ES-I3 (cell line): ENCODE results near the gene HAGHL.
A peak's percentile ranks its signal among the peaks of the same experiment; 100 is the strongest.

ENCODE experiments used
- H3K36me3 ChIP-seq: 2 replicates; pipeline ENCODE4 v1.6.1; 2013; ENCODE audit warnings: mild to moderate bottlenecking, low read length, control low read depth, moderate library complexity; ENCODE audit not compliant: insufficient read depth
- H3K4me1 ChIP-seq: 2 replicates; pipeline ENCODE4 v1.6.1; 2013; ENCODE audit warnings: mild to moderate bottlenecking, control low read depth, low read length; ENCODE audit not compliant: insufficient read depth
- H3K9ac ChIP-seq: 2 replicates; pipeline ENCODE4 v1.6.1; 2013; ENCODE audit warnings: low read depth, mild to moderate bottlenecking, low read length, moderate library complexity
- H3K9me3 ChIP-seq: 2 replicates; pipeline ENCODE4 v1.6.1; 2013; ENCODE audit warnings: mild to moderate bottlenecking, low read length, moderate library complexity; ENCODE audit not compliant: control insufficient read depth, insufficient read depth

HAGHL gene

DNA sequence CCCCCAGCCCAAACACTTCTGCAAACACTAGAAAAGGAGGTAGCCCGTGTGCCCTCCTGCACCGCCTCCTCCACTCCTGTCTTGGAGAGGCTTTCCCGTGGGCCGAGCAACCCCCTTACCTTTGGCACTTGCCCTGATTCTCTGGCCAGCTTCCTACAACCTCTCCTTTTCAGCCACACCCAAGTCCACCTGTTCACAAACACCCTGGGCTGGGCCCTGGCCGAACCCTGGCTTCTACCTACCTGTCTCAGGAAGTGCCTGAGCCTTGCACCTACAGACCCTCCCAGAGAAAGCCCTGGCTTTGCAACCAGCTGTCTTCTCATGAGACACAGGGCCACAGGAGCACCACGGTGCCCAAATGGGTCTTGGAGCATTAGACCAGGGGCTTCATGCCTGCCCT lies 8.0 kb upstream of the HAGHL start:
- H3K9me3 ChIP-seq, result no peaks in the 10 kb centered on the region
- H3K9ac ChIP-seq, result no peak overlapping the region
- peaks cover 4% of the 10 kb centered on the region; the same call in 1 of the 2 replicates for H3K4me1 ChIP-seq

DNA sequence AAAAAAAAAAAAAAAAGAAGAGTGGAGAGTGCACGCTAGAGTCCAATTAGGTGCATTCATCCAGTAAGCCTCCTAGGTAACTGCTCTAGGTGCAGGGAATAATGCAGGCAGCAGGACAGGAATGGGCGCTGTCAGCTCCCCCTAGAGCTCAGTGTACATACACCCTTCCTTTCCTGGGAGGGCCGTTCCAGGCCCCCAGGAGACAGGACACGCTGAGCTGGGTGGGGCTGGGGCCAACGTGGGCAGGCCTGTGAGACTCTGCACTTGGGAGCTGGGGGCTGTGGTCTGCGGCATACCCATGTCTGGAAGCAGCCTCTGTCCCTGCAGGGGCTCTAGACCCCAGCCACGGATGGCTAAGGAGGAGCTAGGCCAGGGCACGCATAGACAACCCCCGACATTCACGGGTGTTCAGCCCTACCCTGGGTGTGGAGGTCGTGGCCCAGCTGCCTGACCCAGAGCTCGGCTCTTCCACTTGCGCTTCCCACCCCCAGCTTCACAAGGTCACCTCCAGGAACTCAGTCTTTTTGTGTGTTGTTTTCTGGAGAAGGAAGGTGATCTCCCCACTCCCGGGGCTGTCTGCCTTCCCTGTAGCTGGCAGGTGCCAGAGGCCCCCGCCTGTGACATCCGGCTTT lies 7.0 kb upstream of the HAGHL start:
- Histone ChIP-seq H3K9ac (peak overlapping the region; percentile 85; the same call in 1 of the 2 replicates), H3K36me3 (no peaks in the 10 kb centered on the region), H3K4me1 (peaks cover 4% of the 10 kb centered on the region; the same call in 1 of the 2 replicates), H3K9me3 (no peaks in the 10 kb centered on the region)

More for the DNA sequence above, 8.0 kb upstream of the HAGHL start:
- H3K36me3 ChIP-seq, result no peaks in the 10 kb centered on the region

DNA sequence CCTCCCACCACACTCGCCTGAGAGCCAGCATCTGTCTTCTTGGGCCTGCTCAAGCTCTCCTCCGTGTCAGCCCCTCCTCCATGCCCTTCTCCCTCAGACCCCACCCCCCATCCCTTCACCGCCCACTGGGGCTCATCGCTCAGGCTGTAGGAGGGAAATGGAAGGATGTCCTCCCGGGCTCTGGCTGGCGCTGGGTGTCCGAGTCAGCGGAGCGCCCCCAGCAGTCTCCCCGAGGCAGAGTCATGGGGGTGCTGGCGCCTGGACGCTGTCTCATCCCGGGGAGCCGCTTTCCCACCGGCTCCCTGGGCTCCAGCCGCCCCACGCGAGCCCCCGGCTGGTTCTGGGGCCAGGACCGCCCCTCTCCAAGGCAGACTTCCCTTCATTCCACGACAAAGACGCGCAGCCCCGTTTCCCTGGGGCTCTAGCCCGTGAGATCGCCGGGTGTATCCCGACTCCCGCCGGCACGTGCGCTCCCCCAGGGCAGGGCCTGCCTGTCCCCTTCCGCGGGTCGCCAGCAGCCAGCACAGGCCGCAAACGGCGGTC lies 6.4 kb upstream of the HAGHL start:
- no peaks in the 10 kb centered on the region for H3K36me3 ChIP-seq
- H3K4me1 ChIP-seq, result peaks cover 4% of the 10 kb centered on the region; the same call in 1 of the 2 replicates
- H3K9me3 ChIP-seq, result no peaks in the 10 kb centered on the region
- peak overlapping the region; percentile 85 for H3K9ac ChIP-seq

DNA sequence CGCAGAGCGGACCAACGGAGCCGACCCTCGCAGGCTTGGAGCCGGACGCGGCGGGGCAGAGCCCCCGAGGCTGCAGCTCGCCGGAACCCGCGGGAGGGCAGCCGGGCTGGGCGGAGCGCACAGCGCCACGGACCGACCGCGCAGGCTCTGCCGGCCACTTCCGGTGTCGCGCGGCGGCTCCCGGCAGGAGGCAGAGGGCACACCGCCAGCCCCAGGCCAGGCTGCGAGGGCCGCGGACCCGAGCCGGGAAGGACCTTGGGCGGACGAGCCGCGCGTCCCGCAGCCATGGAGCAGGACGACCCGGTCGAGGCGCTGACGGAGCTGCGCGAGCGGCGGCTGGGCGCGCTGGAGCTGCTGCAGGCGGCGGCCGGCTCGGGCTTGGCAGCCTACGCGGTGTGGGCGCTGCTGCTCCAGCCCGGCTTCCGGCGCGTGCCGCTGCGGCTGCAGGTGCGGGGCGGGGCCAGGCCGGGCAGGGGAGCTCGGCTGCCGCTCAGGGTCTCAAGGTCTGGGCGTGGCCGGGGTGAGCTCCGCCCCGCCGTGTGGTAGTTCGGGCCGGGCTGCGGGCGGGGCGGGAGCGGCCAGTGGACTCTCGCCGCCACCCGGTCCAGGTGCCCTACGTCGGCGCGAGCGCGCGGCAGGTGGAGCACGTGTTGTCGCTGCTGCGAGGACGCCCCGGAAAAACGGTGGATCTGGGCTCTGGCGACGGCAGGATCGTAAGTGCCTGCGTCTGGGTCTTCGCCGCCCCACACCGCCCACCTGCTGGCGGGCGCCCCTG lies 5.7 kb upstream of the HAGHL start, which contains the start of gene ANTKMT:
TSS of gene ANTKMT (plus strand) at position 157 of the 775 bp plus-strand sequence. CDS start at position 286, 129 bp downstream.
- Histone ChIP-seq H3K4me1 (peaks cover 4% of the 10 kb centered on the region; the same call in 1 of the 2 replicates), H3K9ac (peak within 1 kb of the TSS; percentile 85), H3K9me3 (no peaks in the 10 kb centered on the region), H3K36me3 (no peaks in the 10 kb centered on the region)

DNA sequence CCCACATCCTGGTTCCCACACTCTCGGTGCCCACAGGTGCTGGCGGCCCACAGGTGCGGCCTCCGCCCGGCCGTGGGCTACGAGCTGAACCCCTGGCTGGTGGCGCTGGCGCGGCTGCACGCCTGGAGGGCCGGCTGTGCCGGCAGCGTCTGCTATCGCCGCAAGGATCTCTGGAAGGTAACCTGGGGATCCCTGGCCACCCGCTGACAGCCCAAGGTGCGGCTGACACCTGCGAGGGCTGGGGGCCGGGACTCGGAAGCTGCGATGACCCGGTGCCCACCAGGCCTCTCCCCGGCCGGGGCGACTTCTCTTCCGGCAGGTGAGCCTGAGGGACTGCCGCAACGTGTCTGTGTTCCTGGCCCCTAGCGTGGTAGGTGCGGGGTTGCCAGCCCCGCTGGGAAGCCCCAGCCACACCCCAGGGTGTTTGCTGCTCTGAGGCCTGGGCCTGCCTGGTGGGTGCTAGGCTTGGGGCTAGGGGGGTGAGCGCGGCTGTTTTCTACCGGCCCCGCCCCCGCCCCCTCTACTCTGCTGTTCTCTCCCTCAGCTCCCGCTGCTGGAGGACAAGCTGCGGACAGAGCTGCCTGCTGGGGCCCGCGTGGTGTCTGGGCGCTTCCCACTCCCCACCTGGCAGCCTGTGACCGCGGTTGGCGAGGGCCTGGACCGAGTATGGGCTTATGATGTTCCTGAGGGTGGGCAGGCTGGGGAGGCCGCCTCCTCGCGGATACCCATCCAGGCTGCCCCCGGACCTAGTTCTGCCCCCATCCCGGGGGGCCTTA lies 5.0 kb upstream of the HAGHL start:
- no peaks in the 10 kb centered on the region for H3K9me3 ChIP-seq
- H3K4me1 ChIP-seq, result peaks cover 4% of the 10 kb centered on the region; the same call in 1 of the 2 replicates
- no peak overlapping the region; the same call in 1 of the 2 replicates for H3K9ac ChIP-seq
- H3K36me3 ChIP-seq, result no peaks in the 10 kb centered on the region

DNA sequence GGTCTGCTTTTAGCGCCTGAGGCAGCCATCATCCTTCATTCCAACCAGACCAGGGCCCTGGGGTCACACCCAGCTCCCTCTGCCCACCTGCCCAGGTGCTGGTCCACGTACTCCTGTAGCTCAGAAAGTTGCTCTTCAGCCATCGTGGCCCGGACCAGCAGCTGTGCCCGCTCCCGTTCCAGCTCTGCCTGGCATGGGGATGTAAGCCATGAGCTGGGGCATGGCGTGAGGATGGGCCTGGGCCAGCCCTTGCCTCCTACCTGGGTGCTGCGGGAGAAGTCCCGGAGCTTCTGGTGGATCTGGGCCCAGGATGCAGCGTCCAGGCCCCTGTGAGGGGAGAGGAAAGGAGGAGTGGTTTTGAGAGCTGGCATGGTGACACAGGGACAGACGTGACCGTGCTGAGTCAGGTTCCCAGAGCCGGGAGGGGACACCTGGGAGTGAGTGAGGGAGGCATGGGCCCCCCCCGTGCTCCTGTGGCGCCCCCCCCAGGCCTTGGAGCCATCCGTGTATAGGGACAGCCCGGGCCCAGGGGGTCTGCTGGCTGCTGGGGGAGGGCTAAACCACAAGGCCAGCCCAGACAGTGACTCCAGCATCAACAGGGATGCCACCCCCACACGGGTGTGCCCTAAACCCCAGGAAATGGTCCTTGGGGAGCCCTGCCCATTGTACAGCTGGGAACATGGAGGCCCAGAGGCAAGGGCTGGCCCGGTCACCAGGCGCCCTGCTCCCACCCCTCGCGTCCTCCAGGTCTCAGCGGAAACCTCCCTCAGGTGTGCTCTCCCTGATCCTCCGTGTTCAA lies 3.9 kb upstream of the HAGHL start:
- Histone ChIP-seq H3K9me3 (no peaks in the 10 kb centered on the region), H3K4me1 (peaks cover 4% of the 10 kb centered on the region; the same call in 1 of the 2 replicates), H3K36me3 (no peaks in the 10 kb centered on the region), H3K9ac (no peak overlapping the region)

DNA sequence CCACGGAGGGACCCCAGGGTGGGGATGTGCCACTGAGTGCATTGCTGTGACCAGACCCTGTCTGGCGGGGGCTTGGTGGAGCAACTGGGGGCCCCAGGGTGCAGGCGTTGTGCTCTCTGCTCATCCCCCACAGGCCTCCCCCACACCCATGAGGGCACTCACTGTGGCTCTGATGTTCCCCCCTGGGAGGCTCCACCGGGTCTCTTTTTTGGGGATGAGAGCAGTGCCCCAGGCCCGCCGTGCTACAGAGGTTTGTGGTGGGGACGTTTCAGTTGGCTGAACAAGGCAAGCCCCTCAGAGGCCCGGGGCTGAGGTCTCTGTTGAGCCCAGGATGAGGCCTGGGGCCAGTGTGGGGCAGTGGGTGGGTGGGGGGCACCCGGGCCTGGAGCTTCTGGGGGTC lies 3.2 kb upstream of the HAGHL start:
- no peaks in the 10 kb centered on the region for H3K36me3 ChIP-seq
- H3K4me1 ChIP-seq, result peaks cover 4% of the 10 kb centered on the region; the same call in 1 of the 2 replicates
- no peaks in the 10 kb centered on the region for H3K9me3 ChIP-seq
- no peak overlapping the region for H3K9ac ChIP-seq

DNA sequence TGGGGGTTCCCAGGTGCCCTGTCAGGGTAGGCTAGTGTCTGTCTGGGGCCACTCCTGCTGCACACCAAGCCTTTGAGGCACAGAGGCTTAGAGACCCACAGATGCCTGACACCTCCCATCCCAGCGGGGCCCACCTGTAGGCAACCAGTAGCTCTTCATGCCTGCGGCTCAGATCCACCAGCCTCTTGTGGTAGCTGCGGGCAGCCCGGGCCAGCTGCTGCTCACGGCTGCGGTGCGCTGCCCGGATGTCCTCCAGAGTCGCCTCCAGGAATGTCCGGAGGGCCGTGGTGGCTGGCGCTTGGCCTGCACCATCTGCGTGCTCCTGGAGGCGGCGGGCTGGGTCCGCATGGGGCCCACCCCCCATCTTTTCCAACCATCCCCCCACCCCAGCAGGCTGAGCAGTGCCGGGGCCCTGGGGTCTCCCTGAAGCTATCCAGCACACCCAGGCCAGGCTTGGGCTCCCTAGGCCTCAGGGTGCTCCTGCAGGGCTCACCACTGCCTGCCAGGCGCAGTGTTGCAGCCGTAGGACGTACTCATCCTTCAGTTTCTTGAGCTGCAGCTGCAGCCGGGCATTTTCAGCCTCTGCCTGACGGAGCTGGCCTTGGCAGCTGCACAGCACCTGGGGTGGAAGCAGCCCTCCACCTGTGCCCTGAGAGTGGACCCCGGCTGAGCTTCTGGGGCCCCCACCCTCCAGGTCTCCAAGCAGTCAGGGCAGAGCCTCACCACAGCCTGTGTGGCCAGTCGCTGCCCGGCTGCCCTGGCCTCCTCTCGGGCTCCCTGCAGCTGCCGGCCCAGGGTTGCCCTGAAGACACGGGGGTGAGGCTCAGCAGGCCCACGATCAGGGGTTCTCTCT lies 2.5 kb upstream of the HAGHL start:
- peaks cover 4% of the 10 kb centered on the region; the same call in 1 of the 2 replicates for H3K4me1 ChIP-seq

DNA sequence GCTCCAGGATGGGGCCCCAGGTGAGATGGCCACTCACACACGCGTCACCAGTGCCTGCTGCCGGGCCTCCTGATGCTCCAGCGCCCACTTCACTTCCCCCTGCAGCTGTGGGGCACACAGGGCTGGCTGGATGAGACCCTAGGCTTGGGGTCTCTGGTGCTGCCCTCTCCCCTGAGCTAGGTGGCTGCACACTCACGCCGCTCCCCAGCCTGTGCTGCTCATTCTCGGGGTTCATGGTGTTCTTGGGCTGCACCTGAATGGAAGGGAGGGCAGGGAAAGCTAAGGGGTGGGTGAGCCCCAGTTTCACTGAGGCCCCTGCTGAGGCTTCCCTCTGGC lies 1.9 kb upstream of the HAGHL start:
- Histone ChIP-seq H3K9me3 (no peaks in the 10 kb centered on the region), H3K9ac (no peak overlapping the region), H3K36me3 (no peaks in the 10 kb centered on the region), H3K4me1 (peaks cover 1% of the 10 kb centered on the region; the same call in 1 of the 2 replicates)

More for the DNA sequence above, 2.5 kb upstream of the HAGHL start:
- Histone ChIP-seq H3K9me3 (no peaks in the 10 kb centered on the region), H3K36me3 (no peaks in the 10 kb centered on the region), H3K9ac (no peak overlapping the region)

DNA sequence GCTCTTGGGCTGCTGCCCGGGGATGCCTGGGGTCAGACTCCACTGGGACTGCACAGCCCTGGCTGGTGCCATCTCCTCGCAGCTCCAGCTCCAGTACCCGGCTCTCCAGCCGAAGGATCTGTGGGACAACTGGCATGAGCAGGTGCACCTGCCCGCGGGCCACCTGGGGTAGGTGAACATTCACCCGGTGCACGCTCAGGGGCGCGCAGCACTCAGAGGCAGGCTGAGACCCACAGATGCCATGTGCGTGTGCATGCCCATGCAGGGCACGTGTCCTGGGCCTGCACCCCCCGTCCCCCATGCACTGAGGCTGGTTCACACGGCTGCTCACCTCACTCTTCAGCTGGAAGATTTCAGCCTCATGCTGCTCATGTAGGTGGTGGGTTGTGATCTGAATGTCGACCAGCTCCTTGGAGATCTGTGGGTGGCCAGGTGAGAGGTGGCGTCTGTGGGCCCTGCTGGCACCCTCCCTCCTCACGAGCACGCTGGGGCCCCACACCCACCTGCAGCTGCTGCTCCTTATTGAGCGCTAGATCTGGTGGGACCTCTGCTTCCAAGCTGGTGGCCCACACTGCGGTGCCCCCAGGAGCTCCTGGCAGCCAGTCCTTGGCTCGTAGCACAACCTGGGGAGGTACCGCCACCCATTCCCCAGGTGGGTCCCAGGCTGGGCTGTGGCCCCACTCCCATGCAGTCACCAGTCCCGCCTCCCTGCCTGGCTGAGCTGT lies 1.3 kb upstream of the HAGHL start:
- H3K9me3 ChIP-seq, result no peaks in the 10 kb centered on the region
- no peaks in the 10 kb centered on the region for H3K36me3 ChIP-seq
- H3K9ac ChIP-seq, result peak overlapping the region; percentile 41; the same call in 1 of the 2 replicates
- no peaks in the 10 kb centered on the region; the same call in 1 of the 2 replicates for H3K4me1 ChIP-seq

DNA sequence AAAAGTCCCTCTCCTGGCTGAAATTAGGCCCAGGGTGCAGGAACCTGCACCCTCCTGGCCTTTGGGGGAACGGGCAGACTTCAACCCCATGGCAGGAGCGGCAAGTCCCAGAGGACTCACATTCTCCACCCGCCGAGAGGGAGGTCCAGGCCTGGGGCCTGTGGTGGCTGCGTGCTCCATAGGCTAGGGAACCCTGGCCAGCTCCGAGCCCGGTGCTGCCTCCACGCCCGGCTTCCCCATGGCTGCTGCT lies 793 bp upstream of the HAGHL start:
- no peaks in the 10 kb centered on the region for H3K9me3 ChIP-seq
- H3K4me1 ChIP-seq, result no peaks in the 10 kb centered on the region; the same call in 1 of the 2 replicates
- no peaks in the 10 kb centered on the region for H3K36me3 ChIP-seq
- H3K9ac ChIP-seq, result peak overlapping the region; percentile 41

DNA sequence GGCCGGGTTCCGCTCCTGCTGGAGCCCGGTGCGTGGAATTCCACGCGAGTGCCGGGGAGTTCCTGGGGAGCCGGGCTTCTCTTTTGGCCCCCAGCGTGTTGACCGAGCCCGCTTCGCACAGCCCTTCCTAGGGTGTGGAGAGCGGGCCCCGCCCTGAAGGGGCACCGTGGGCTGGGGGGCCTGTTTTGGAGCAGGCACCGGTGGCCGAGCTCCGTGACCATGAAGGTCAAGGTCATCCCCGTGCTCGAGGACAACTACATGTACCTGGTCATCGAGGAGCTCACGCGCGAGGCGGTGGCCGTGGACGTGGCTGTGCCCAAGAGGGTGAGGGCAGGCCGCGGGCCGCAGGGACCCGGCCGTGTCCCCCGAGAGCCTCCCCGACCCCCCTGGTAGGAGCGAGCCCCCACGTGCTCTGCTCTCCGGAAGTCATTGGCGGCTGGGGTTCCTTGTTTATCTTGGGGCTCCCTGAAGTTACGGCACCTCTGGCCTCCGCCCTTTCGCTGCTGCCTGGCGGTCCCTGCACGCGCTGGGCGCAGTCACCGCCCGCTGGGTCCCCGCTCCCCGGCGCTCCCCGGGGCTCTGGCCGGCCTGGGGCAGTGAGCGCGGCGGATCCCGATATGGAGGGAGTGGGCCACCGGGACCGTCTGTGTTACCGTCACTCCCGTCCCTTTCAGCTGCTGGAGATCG lies 528 bp downstream of the HAGHL start:
- no peaks in the 10 kb centered on the region for H3K36me3 ChIP-seq
- H3K9ac ChIP-seq, result peak overlapping the region; percentile 74
- no peaks in the 10 kb centered on the region for H3K9me3 ChIP-seq
- H3K4me1 ChIP-seq, result no peaks in the 10 kb centered on the region; the same call in 1 of the 2 replicates
